H54 (cell line): Measurements from ENCODE around the gene SYNGR4.
"Not testable (repeated sequence)": the region's sequence is repeated elsewhere in the genome, so short reads cannot be mapped to it uniquely, and the experiment has no call there.

Experiments used
- DNase-seq: peaks from one replicate; pipeline ENCODE4 v3.0.0; 2011; ENCODE audit warnings: low spot score, mixed read lengths; ENCODE audit not compliant: insufficient read length
- FAIRE-seq: peaks from 3 replicates; lab custom pipeline; 2011; peaks lifted over from hg19 to GRCh38; lab: Jason Lieb, UNC
- POLR2A ChIP-seq: IDR thresholded peaks from 2 replicates; pipeline ENCODE4 v1.6.1; 2011; ENCODE audit warnings: low read depth, mild to moderate bottlenecking, low read length

The SYNGR4 gene

DNA sequence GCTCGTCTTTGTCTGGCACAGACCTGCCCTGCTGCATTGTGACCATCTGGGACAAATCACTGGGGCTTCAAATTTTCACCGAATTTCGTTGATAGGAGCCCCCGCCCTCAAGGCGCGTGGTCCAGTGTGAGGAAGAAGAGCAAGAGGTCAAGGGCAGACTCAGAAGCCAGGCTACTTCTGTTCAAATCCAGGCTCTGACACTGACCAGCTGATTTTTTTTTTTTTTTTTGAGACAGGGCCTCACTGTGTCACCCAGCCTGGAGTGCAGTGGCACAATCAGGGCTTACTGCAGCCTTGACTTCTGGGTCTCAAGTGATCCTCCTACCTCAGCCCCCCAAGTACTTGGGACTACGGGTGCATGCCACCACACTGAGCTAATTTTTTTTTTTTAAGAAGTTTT, 7.2 kb downstream of the SYNGR4 start:
- FAIRE-seq (no peak), DNase-seq (no peak)
- TF ChIP-seq POLR2A: no peak

DNA sequence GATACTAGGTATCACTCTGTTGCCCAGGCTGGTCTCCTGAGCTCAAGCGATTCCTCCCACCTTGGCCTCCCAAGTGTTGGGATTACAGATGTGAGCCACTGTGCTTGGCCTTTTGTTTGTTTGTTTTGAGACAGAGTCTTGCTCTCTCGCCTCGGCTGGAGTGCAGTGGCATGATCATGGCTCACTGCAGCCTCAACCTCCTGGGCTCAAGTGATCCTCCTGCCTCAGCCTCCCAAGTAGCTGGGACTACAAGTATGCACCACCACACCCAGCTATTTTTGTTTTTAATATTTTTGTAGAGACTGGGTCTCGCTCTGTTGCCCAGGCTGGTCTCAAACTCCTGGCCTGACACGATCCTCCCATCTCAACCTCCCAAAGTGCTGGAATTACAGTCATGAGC, 7.6 kb downstream of the SYNGR4 start:
- FAIRE-seq: not testable (repeated sequence)

DNA sequence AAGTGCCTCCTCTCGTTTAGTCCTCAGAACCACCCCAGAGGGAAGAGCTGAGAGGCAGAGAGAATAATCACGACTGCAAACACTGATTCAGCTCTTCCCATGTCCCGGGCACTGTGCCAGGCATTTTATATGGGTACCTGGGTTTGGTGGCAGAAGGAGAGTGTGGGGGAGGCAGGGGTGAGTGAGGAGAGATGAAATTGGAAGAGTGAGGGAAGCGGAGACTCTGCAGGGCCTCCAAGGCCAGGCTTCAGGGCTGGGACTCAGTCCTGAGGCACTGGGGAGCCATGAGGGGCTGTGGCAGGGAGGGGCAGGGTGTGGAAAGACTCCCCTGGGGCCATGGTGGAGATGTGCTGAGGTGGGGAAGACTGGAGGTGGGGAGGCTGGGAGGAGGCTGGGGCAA, 8.7 kb downstream of the SYNGR4 start:
- DNase-seq: no peak
- no peak for TF ChIP-seq POLR2A
- no peak for FAIRE-seq

More for the DNA sequence above, 7.6 kb downstream of the SYNGR4 start:
- not testable (repeated sequence) for DNase-seq

DNA sequence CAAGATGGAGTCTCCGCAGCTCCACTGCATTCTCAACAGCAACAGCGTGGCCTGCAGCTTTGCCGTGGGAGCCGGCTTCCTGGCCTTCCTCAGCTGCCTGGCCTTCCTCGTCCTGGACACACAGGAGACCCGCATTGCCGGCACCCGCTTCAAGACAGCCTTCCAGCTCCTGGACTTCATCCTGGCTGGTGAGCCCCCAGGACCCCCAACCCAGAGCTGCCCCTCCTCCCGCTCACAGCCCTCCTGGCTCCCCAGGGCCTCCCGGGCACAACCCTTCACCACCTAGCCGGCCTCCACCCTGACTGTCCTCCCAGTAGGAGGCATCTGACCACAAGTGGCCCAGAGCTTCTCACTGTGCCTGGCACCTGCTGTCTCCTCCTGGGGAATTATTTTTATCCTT, 9.4 kb downstream of the SYNGR4 start:
- no peak for FAIRE-seq

DNA sequence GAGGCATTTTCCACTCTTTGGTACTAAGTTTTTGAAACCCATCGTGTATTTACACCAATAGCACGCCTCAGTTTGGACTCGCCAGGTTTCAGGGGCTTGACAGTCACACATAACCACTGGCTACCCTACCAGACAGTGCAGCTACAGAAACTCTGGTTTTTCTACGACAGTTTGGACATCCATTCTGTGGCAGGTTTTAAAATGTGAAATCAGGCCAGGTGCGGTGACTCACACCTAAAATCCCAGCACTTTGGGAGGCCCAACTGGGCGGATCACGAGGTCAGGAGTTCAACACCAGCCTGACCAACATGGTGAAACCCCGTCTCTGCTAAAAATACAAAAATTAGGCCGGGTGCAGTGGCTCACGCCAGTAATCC, 14.0 kb downstream of the SYNGR4 start:
- FAIRE-seq (no peak), DNase-seq (no peak)
- TF ChIP-seq POLR2A: no peak

More for the DNA sequence above, 9.4 kb downstream of the SYNGR4 start:
- TF ChIP-seq POLR2A: no peak
- DNase-seq: no peak

DNA sequence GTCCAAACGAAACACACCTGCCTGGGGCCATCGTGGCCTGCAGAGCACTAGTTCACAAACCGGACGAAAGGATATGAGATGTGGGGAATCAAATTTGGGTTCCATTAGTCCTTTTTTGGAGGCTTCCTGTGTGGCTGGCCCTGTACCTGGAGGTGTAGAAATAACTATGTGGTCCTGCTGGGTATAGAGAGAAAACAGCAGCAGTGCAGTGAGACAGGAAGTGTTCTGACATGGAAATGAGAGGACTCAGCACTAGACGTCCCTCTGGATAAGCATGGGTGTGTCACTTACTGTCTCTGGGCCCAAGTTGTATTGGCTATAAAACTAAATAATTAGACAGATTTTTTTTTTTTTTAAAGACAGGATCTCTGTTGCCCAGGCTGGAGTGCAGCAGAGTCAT, 14.9 kb downstream of the SYNGR4 start:
- no peak for DNase-seq
- FAIRE-seq: no peak
- TF ChIP-seq POLR2A: no peak

DNA sequence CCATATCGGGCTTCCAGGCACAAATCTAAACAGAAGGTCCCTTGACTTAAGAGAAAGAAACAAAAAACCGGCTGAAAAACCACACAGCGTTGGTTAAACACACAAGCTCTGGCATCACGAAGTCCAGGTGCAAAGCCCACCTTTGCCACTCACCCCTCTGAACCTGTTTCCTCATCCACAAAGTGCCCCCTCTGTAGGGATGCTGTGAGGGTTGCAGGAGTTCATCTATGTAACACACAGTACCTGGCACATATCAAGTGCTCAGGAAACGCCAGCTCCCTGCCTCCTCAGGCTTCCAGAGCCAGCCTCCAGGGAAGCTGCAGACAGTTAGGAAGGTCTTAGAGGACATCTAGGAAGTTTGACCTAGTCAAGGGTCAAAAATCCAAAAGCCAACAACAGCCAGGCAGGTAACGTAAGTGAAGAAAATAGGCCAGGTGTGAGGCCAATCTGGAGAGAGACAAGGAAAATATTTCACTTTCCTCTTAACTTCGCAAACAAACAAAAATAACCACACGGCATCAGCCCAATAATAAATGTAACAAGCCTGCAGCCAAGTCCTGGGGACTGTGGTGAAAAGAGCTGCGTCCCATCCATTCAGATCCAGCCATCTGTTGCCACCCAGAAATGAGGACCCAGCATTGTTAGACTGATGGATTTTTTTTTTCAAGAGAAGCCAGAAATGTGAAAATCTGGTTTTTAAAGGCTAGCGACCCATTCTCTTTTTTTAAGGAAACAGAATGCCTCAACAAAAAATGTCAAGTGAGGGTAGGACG, 17.2 kb downstream of the SYNGR4 start:
- FAIRE-seq: no peak
- DNase-seq: no peak
- no peak for TF ChIP-seq POLR2A

DNA sequence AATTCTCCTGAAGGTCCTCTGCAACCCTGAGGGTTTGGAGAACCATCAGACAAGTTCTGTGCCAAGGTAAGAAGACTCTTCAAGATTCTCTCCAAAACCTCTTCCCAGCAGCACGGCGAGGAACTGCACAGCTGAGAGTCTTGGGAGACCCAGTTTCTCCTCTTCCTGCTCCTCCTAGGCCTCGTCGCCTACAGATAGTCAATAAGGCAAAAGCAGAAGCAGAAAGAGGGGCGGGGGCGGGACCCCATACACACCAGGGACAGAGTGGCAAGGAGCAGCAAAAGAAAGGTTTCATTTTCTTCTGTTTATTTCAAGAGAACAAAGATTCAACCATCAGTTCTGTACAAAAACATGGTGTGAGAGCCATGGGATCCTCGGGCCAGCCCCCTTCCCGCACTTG, 18.1 kb downstream of the SYNGR4 start:
- DNase-seq: no peak
- FAIRE-seq: no peak
- TF ChIP-seq POLR2A: no peak

DNA sequence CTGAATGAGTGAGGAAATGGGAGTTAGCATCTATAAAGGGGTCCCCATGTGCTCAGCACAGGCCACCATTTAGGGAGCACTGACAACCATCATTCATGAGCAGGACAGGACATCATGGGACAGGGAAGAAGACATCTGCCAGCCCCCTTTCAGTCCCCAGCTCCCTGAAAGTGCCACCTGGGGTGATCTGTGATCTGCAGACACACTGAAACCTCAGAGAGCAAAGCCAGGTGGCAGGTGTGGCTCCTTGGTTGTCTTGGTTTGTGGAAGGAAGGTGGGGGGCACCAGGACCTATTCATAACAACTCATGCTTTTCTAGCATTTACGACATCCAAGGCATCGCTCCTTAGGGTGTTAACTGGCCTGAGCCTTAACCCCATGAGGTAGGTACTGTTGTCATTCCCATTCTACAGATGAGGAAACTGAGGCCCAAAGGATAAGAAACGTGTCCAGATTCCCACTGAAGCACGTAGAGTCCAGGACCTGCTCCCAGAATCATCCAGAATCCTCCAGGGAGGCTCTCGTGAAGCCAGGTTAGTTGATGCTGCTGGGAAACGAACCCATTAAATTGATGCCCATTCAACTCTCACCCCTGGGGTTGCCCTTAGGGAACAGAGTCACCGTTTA, 21.4 kb downstream of the SYNGR4 start:
- FAIRE-seq: no peak
- no peak for TF ChIP-seq POLR2A
- DNase-seq: no peak

DNA sequence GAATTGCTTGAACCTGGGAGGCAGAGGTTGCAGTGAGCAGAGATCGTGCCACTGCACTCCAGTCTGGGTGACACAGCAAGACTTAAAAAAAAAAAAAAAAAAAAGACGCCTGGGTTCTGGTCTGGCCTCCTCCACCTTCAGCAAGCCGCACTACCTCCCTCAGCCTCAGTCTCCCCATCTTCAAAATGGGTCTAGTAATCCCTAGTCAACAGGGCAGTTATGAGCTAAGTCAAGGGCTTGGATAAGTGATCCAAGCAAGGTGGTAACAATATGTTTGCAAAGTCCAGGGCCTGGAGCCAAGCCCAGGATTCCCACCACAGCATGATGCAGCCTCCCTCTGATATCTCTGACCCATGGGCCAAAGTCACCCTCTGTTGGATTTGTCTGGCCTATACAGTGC, 22.8 kb downstream of the SYNGR4 start:
- TF ChIP-seq POLR2A: no peak
- no peak for DNase-seq
- no peak for FAIRE-seq

DNA sequence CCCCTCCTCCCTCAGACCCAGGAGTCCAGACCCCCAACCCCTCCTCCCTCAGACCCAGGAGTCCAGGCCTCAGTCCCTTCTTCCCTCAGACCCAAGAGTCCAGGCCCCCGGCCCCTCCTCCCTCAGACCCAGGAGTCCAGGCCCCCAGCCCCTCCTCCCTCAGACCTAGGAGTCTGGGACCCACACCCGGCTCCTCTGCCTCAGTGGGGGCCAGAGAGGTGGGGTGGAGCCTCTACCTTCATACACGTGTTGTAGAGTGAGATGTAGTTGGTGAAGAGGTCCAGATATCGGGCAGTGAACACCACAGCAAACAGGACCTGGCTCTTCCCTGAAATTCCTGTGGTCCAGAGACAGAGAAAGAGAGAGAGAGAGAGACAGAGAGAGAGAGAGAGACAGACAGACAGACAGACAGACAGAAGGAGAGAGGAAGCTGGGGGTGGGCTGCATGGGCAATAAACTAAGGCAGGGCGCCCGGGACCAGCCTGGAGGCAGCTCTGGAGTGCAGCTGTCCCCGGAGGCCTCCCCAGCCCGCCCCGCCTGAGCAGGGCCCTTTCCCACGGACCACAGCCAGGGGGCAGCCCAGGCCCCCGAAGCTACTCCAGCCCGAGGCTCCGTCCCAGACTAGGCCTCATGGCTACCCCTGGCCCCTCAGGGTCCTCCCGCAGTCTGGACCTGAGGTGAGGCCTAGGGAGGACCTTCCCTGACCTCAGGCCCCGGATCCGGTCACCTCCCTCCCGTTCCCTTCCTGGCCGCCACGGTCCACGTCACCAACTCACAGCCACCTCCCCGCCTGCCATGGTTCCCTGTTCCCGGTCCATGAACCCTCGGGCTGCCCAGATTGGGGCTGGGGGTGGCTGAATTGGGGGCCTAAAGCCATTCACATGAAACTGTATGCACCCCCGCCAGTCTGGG, 26.3 kb downstream of the SYNGR4 start:
- no peak for FAIRE-seq
- no peak for DNase-seq
- TF ChIP-seq POLR2A: no peak

DNA sequence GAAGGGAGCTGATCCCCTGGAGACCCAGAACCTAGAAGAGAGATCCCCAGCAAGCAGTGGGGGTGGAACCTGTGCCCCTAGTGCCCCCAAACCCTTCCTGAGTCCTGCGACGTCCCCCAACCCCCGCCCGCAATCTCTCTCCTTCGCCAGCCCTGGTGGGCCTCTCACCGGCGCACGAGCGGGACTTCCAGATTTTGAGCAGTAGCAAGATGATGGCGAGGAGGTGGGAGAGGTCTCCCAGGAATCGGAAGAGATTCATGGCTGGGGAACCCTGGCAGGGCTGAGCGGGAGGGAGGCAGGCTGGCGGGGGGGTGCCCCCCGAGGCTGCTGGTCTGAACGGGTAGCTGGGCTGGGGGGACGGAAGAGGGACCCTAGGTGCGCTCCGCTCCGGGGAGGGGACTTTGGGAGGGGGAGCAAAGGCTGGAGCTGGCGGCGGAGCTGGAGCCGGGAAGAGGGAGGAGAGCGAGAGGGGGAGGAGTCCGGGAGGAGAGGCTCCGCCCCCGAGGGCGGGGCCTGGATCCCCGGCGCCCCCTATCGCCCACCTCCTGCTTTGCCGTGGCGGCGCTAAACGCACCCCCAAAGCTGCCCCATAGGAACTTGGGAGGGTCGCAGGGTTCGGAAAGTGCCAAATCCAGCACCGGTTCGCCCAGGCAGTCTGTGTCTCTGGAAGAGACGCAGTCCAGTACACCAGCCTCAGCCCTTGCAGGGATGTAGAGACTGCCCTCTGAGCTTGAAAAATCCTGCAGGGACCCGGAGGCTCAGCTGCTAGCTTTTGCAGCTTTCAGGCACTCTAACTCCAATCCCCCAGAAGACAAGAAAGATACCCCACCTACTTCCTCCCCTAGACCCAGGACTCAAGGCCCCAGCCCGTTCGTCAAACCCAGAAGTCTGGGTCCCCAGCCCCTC, 27.2 kb downstream of the SYNGR4 start, which contains the start of gene KDELR1:
Gene KDELR1, minus strand, starts transcription at position 452 of the 906 bp plus-strand sequence. Its CDS starts 193 bp downstream, at position 259.
- FAIRE-seq (no peak), DNase-seq (no peak)
- no peak; the same call in 1 of the 2 replicates for TF ChIP-seq POLR2A

DNA sequence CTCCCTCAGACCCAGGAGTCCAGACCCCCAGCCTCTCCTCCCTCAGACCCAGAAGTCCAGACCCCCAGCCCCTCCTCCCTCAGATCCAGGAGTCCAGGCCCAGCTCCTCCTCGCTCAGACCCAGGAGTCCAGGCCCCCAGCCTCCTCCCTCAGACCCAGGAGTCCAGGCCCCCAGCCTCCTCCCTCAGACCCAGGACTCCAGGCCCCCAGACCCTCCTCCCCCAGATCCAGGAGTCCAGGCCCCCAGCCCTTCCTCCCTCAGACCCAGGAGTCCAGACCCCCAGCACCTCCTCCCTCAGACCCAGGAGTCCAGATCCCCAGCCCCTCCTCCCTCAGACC, 27.8 kb downstream of the SYNGR4 start:
- DNase-seq, FAIRE-seq: not testable (repeated sequence)
